Type B pancreatic cell (in vitro differentiated cells): ENCODE data around the gene ADCY7. TPM values are rescaled to one million over a fixed set of nuclear protein-coding genes. Genes with fewer than 3 reads are reported as not detected.

Experiments
- DNase-seq: peaks from one replicate; pipeline ENCODE4 v3.0.0; 2021; ENCODE audit warnings: mixed read lengths; ENCODE audit not compliant: unreplicated experiment; ENCODE audit errors: extremely low spot score
- H3K27ac Mint-ChIP-seq: 2 replicates; pipeline ENCODE4 v1.8.0; 2021; ENCODE audit warnings: mild to moderate bottlenecking, mixed read lengths
- H3K27me3 Mint-ChIP-seq: 2 replicates; pipeline ENCODE4 v1.8.0; 2021; ENCODE audit warnings: mixed read lengths
- H3K36me3 Mint-ChIP-seq: 2 replicates; pipeline ENCODE4 v1.8.0; 2021; ENCODE audit warnings: mixed read lengths
- H3K4me1 Mint-ChIP-seq: one replicate; pipeline ENCODE4 v1.8.0; 2021; ENCODE audit warnings: mixed read lengths; ENCODE audit not compliant: unreplicated experiment
- H3K4me3 Mint-ChIP-seq: 2 replicates; pipeline ENCODE4 v1.8.0; 2021; ENCODE audit warnings: mild to moderate bottlenecking, mixed read lengths
- H3K9me3 Mint-ChIP-seq: 2 replicates; pipeline ENCODE4 v1.8.0; 2021; ENCODE audit warnings: mixed read lengths
- total RNA-seq: library from RNA; stranded (reverse); gene quantifications from 2 replicates; pipeline ENCODE4 v1.2.1, GENCODE V29; 2021; ENCODE audit warnings: low replicate concordance
- TF ChIP-seq, protein P1 (sequence below): fragments of 200-600 bp; sonication (generic); conservative IDR thresholded peaks from 2 replicates; pipeline ENCODE4 v1.5.0; 2021; ENCODE audit warnings: antibody characterized with exemption, mild to moderate bottlenecking

ADCY7 gene
- total RNA-seq, 1 donor from 2014 or later, result 16.8 TPM

DNA sequence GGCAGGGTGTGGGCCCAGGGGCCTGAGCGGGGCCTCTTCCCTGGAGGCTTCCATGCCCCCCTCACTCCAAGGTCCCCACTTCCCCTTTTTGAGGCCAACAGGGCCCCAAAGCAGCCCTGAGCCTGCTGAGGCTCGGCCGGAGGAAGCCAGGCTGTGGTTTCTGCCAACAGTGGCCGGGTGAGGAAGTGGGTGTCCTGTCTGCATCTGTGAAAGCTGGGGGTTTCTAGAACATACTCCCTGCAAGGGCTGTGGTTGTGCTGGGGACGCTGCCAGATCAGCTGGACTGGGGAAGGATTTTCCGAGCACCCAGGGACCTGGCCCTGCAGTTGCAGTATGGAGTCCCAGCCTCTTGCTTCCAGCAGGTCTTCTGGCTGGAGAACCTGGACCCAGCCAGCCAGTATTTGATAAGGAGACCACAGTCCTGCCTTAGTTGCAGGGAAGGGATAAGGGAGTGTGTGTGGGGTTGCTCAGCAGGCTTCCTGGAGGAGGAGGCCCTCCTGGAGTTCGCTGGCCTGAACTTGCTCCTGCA, 15.7 kb downstream of the ADCY7 start:
- no peak for DNase-seq
- TF ChIP-seq, protein P1, sequence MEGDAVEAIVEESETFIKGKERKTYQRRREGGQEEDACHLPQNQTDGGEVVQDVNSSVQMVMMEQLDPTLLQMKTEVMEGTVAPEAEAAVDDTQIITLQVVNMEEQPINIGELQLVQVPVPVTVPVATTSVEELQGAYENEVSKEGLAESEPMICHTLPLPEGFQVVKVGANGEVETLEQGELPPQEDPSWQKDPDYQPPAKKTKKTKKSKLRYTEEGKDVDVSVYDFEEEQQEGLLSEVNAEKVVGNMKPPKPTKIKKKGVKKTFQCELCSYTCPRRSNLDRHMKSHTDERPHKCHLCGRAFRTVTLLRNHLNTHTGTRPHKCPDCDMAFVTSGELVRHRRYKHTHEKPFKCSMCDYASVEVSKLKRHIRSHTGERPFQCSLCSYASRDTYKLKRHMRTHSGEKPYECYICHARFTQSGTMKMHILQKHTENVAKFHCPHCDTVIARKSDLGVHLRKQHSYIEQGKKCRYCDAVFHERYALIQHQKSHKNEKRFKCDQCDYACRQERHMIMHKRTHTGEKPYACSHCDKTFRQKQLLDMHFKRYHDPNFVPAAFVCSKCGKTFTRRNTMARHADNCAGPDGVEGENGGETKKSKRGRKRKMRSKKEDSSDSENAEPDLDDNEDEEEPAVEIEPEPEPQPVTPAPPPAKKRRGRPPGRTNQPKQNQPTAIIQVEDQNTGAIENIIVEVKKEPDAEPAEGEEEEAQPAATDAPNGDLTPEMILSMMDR, result no peak
- H3K9me3 Mint-ChIP-seq, result peaks cover 5% of the 10 kb centered on the region
- peaks cover 6% of the 10 kb centered on the region for H3K4me1 Mint-ChIP-seq
- no peak overlapping the region for H3K27ac Mint-ChIP-seq
- no peaks in the 10 kb centered on the region for H3K27me3 Mint-ChIP-seq
- H3K4me3 Mint-ChIP-seq, result no peak overlapping the region
- H3K36me3 Mint-ChIP-seq, result no peaks in the 10 kb centered on the region

GRCh38 chr16:50282955-50283631, 16.7 kb downstream of the ADCY7 start:
- Mint-ChIP-seq H3K9me3 (peaks cover 5% of the 10 kb centered on the region), H3K4me3 (no peak overlapping the region), H3K4me1 (peaks cover 6% of the 10 kb centered on the region), H3K36me3 (no peaks in the 10 kb centered on the region), H3K27me3 (no peaks in the 10 kb centered on the region), H3K27ac (no peak overlapping the region)
- TF ChIP-seq, protein P1, result no peak
- no peak for DNase-seq

DNA sequence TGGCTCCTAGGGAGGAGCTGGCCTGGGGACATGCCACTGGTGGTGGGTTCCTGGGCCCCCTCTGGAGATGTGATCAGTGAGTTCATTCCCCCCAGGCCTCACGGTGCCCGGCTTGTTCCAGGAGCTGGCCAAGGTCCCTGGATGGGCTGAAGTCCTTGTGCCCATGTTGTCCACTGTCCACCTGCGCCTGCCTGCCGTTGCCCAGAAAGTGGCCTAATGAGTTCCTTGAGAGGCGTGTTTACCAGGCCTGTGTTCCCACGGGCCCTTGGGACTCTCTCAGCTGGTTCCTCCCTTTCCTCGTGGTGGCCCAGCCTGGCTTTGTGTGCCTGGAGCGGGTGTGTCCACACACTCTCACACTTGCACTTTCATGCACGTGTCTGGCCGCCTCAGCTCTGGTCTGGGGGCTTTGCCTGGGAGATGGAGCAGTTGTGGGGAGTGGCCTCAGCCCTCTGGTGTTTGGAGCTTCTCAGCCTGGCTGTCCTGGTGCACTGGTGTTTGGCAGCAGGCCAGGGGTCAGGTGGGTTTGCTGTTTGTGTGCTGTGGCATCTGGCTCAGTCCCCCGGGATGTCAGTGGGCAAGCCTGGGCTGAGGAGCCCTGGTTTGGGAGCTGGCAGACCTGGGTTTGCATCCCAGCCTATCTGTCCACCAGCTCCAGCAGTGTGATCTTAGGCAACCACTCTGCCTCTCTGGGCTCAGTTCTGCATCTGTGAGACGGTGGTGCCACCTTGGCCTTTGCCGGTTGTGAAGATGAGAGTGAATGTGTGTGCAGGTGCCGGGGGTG, 18.0 kb downstream of the ADCY7 start:
- Mint-ChIP-seq H3K4me1 (peaks cover 6% of the 10 kb centered on the region), H3K36me3 (no peaks in the 10 kb centered on the region), H3K27ac (no peak overlapping the region), H3K9me3 (no peaks in the 10 kb centered on the region), H3K4me3 (no peak overlapping the region), H3K27me3 (no peaks in the 10 kb centered on the region)
- TF ChIP-seq, protein P1, result no peak
- no peak for DNase-seq

- Mint-ChIP-seq H3K4me3 (no peak overlapping the region), H3K36me3 (no peaks in the 10 kb centered on the region), H3K4me1 (no peaks in the 10 kb centered on the region), H3K27me3 (no peaks in the 10 kb centered on the region), H3K27ac (no peak overlapping the region), H3K9me3 (no peaks in the 10 kb centered on the region)
- no peak for DNase-seq
- TF ChIP-seq, protein P1, result no peak
These were observed 19.2 kb downstream of the ADCY7 start for GRCh38 chr16:50285406-50286003.

DNA sequence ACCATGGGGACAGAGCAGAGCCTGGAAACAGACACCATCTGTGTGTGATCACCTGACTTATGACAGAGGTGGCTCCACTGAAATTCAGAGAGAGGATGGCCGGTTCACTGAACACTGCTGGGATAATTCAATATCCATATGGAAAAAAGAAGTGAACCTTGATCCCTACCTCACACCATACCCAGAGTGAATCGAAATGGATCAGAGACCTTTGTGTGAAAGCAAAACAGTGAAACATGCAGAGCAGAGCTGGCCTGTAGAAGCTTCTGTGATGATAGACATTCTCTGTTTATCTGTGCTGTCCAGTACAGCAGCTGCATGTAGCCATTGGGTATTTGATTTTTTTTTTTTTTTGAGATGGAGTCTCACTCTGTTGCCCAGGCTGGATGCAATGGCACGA, 20.3 kb downstream of the ADCY7 start:
- Mint-ChIP-seq H3K4me3 (no peak overlapping the region), H3K9me3 (no peaks in the 10 kb centered on the region), H3K27me3 (no peaks in the 10 kb centered on the region), H3K27ac (no peak overlapping the region), H3K36me3 (no peaks in the 10 kb centered on the region), H3K4me1 (no peaks in the 10 kb centered on the region)
- no peak for DNase-seq
- TF ChIP-seq, protein P1, result no peak
